H1 (cell line): ENCODE data around the gene ADGRL2. TPM values are rescaled to one million over a fixed set of nuclear protein-coding genes. Genes with fewer than 3 reads are reported as not detected.

Source experiments
- CTCF ChIP-seq, 3 experiments: IDR thresholded peaks; 1 replicate in 2 of 3; 2 replicates in 1 of 3; pipeline versions ENCODE4 v1.5.1 to v1.6.1; 2011; ENCODE audit warnings: low read length in 3 of 3, mild to moderate bottlenecking in 3 of 3, inconsistent platforms in 2 of 3, low read depth in 1 of 3, moderate library complexity in 1 of 3; ENCODE audit not compliant: insufficient read depth in 1 of 3; ENCODE audit errors: control extremely low read depth in 1 of 3
- MAX ChIP-seq: IDR thresholded peaks from 2 replicates; pipeline ENCODE4 v1.6.1; 2012; ENCODE audit warnings: inconsistent platforms
- polyA plus RNA-seq, 7 experiments: library from polyadenylated mRNA; depleted of rRNA in 3 of 7; stranded (reverse) in 5 of 7; unstranded in 2 of 7; fragments of >200 nt in 5 of 7; fragments of 200-250 nt in 2 of 7; gene quantifications; 1 replicate in 5 of 7; 2 replicates in 1 of 7; 4 replicates in 1 of 7; pipeline versions ENCODE4 v1.2.1 to v1.2.3, GENCODE V29; 2011 to 2013; ENCODE audit warnings: missing spikeins in 2 of 7, mixed read lengths in 2 of 7
- total RNA-seq: library from RNA; stranded (reverse); fragmentation: NEBNext Ultra II Directional; extraction: Animal tissue kit (Norgen Biotek cat#: 25700); gene quantifications from 2 replicates; pipeline ENCODE4 v1.2.1, GENCODE V29; 2021

Gene ADGRL2
- total and polyA plus RNA-seq, 2 of the 8 experiments (the other 6 are each of a cell fraction or from before 2014, with no cell fraction given): 113 to 124 TPM

- TF ChIP-seq CTCF (IDR thresholded peaks at IDR 0.05; ENCODE audit: control extremely low read depth in 1 of 3, insufficient read depth in 1 of 3, low read depth in 1 of 3, low read length in 3 of 3) (no peak), MAX (no peak)
These were observed 120.6 kb downstream of the ADGRL2 start (continued) for GRCh38 chr1:81921344-81921743.
